ENCODE data around the gene ACTN1.

Gene ACTN1

GRCh38 chr14:68881396-68881795 lies 97.7 kb downstream of the ACTN1 start:
- H3K4me3 ChIP-seq (ENCODE audit: low read depth in 1 of 2, low read length in 2 of 2), result no peak overlapping the region
- H3K27ac ChIP-seq (ENCODE audit: low read length), result no peak overlapping the region
- H3K27me3 ChIP-seq (ENCODE audit: low read depth, low read length), result no peaks in the 10 kb centered on the region
- H3K36me3 ChIP-seq (ENCODE audit: control insufficient read depth in 1 of 2, insufficient read depth in 2 of 2, low read length in 2 of 2), result peaks cover 77 to 95% of the 10 kb centered on the region in 2 donors
- peaks cover 0 to 35% of the 10 kb centered on the region in 2 donors for H3K4me1 ChIP-seq (ENCODE audit: control insufficient read depth in 1 of 2, insufficient read depth in 2 of 2, low read length in 2 of 2)
- no peaks in the 10 kb centered on the region for H3K9me3 ChIP-seq (ENCODE audit: control insufficient read depth in 1 of 2, low read length in 2 of 2)

DNA sequence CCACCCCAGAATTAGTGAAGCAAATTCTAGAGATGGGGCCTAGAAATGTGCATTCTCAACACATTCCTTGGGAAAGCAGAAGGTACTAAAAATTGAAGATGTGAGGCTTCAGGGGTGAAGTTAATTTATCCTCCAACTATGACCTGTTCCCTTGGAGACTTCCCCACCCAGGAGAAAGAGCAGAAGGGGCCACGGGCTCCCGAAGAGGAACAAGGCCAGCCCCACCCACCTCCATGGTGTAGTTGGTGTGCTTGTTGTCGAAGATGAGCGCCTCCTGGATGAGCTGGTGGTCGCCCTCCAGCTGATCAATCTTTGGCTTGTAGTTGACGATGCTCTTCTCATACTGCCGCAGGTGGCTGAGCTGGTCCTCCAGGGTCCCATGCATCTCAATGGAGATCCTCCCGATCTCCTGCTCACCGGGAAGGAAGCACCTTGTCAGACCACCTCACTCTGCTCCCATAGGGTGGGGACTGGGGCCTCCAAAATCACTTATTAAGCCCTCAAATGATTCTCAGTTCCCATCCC lies 98.5 kb downstream of the ACTN1 start:
- Histone ChIP-seq H3K27me3 (ENCODE audit: low read depth, low read length) (no peaks in the 10 kb centered on the region), H3K27ac (ENCODE audit: low read length) (no peak overlapping the region), H3K9me3 (ENCODE audit: control insufficient read depth in 1 of 2, low read length in 2 of 2) (no peaks in the 10 kb centered on the region), H3K36me3 (ENCODE audit: control insufficient read depth in 1 of 2, insufficient read depth in 2 of 2, low read length in 2 of 2) (peaks cover 74 to 96% of the 10 kb centered on the region in 2 donors), H3K4me3 (ENCODE audit: low read depth in 1 of 2, low read length in 2 of 2) (no peak overlapping the region), H3K4me1 (ENCODE audit: control insufficient read depth in 1 of 2, insufficient read depth in 2 of 2, low read length in 2 of 2) (peaks cover 0 to 33% of the 10 kb centered on the region in 2 donors)

DNA sequence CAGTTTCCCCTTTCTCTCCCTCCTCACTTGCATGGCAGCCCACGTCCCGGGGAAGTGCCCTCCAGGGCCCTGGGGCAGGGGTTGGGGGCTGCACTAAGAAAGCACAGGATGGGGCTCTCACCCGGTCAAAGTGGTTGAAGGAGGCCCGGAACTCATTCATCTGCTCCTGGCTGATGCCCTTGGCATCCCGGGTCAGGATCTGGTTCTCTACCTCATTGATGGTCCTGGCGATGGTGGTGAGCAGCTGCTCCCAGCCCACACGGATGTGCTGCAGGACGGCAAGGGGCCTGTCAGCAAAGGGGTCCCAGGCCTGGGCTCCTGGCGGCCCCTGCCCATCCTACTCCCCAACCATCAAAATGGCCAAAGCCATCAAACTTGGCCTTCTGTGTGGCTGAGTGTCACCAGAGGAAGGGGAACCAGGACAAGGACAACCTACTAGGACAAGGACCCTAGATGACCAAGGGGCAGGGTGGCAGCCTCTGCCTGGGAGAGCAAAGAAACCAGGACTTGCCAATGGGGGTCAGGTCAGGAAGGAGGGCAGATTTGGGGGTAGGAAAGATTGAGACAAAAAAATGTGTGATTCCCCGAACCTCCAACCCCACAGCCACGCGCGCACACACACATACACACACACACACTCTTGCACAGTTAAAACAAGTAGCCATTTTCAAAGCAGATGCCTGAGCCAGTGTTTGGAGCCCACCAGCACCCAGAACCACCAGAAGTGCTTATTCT lies 99.1 kb downstream of the ACTN1 start:
- Histone ChIP-seq H3K27me3 (ENCODE audit: low read depth, low read length) (no peaks in the 10 kb centered on the region), H3K27ac (ENCODE audit: low read length) (no peak overlapping the region), H3K4me3 (ENCODE audit: low read depth in 1 of 2, low read length in 2 of 2) (no peak overlapping the region), H3K36me3 (ENCODE audit: control insufficient read depth in 1 of 2, insufficient read depth in 2 of 2, low read length in 2 of 2) (peaks cover 75 to 96% of the 10 kb centered on the region in 2 donors), H3K9me3 (ENCODE audit: control insufficient read depth in 1 of 2, low read length in 2 of 2) (no peaks in the 10 kb centered on the region), H3K4me1 (ENCODE audit: control insufficient read depth in 1 of 2, insufficient read depth in 2 of 2, low read length in 2 of 2) (peaks cover 0 to 27% of the 10 kb centered on the region in 2 donors)

- Histone ChIP-seq H3K27ac (ENCODE audit: low read length) (no peak overlapping the region), H3K36me3 (ENCODE audit: control insufficient read depth in 1 of 2, insufficient read depth in 2 of 2, low read length in 2 of 2) (peaks cover 72 to 96% of the 10 kb centered on the region in 2 donors), H3K27me3 (ENCODE audit: low read depth, low read length) (no peaks in the 10 kb centered on the region), H3K4me1 (ENCODE audit: control insufficient read depth in 1 of 2, insufficient read depth in 2 of 2, low read length in 2 of 2) (peaks cover 0 to 20% of the 10 kb centered on the region in 2 donors), H3K4me3 (ENCODE audit: low read depth in 1 of 2, low read length in 2 of 2) (no peak overlapping the region), H3K9me3 (ENCODE audit: control insufficient read depth in 1 of 2, low read length in 2 of 2) (no peaks in the 10 kb centered on the region)
Observed at GRCh38 chr14:68879321-68879781, 99.8 kb downstream of the ACTN1 start.

GRCh38 chr14:68878908-68879307 lies 100.2 kb downstream of the ACTN1 start:
- Histone ChIP-seq H3K4me3 (ENCODE audit: low read depth in 1 of 2, low read length in 2 of 2) (no peak overlapping the region), H3K27me3 (ENCODE audit: low read depth, low read length) (no peaks in the 10 kb centered on the region), H3K9me3 (ENCODE audit: control insufficient read depth in 1 of 2, low read length in 2 of 2) (no peaks in the 10 kb centered on the region), H3K4me1 (ENCODE audit: control insufficient read depth in 1 of 2, insufficient read depth in 2 of 2, low read length in 2 of 2) (peaks cover 0 to 16% of the 10 kb centered on the region in 2 donors), H3K36me3 (ENCODE audit: control insufficient read depth in 1 of 2, insufficient read depth in 2 of 2, low read length in 2 of 2) (peaks cover 74 to 96% of the 10 kb centered on the region in 2 donors), H3K27ac (ENCODE audit: low read length) (no peak overlapping the region)

DNA sequence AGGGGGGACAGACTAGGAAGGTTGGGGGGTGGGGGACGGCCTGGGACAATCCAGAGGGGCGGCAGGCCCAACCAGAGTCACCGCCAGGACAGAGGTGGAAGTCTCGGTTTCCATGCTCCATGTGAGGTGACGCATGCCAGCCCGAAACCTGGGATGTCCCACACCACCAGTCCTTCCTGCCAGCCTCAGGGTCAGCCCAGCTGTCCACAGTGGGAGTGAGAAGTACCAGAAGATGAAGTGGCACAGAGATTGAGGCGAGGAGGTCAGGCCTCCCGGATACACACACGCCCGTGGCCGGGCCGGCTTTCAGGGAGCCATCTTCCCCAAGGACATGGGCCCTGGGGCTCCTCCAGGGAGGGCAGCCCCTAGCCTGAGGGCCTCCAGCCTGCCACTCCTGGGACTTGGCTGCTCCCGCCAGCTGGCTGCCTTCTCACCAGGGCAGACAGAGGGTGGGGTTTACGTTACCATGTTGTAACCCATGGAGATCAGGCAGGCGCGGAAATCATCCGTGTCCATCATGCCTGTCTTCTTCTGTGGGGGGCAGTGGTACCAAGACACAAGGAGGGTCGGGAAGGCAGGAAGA lies 101.0 kb downstream of the ACTN1 start:
- H3K36me3 ChIP-seq (ENCODE audit: control insufficient read depth in 1 of 2, insufficient read depth in 2 of 2, low read length in 2 of 2), result peaks cover 80 to 96% of the 10 kb centered on the region in 2 donors
- H3K4me3 ChIP-seq (ENCODE audit: low read depth in 1 of 2, low read length in 2 of 2), result no peak overlapping the region
- H3K4me1 ChIP-seq (ENCODE audit: control insufficient read depth in 1 of 2, insufficient read depth in 2 of 2, low read length in 2 of 2), result peaks cover 0 to 15% of the 10 kb centered on the region in 2 donors
- H3K27me3 ChIP-seq (ENCODE audit: low read depth, low read length), result no peaks in the 10 kb centered on the region
- H3K9me3 ChIP-seq (ENCODE audit: control insufficient read depth in 1 of 2, low read length in 2 of 2), result no peaks in the 10 kb centered on the region
- H3K27ac ChIP-seq (ENCODE audit: low read length), result no peak overlapping the region

DNA sequence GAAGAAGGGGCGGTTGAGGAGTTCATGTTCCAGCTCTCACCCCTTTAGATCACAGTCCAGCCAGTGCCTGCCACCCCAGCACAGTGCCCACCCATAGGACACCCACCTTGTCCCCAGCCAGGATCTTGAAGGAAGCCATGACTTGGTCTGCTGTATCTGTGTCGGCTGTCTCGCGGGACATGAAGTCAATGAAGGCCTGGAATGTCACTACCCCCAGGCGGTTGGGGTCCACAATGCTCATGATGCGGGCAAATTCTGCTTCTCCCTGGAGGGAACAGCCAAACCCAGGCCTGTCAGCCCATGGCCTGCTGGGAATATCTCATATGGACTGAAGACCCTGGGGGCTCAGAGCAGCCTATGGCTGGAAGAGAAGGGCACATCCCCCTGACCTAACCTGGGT lies 102.1 kb downstream of the ACTN1 start:
- H3K9me3 ChIP-seq (ENCODE audit: control insufficient read depth in 1 of 2, low read length in 2 of 2), result no peaks in the 10 kb centered on the region
- H3K4me1 ChIP-seq (ENCODE audit: control insufficient read depth in 1 of 2, insufficient read depth in 2 of 2, low read length in 2 of 2), result peaks cover 0 to 15% of the 10 kb centered on the region in 2 donors
- peaks cover 74 to 96% of the 10 kb centered on the region in 2 donors for H3K36me3 ChIP-seq (ENCODE audit: control insufficient read depth in 1 of 2, insufficient read depth in 2 of 2, low read length in 2 of 2)
- H3K4me3 ChIP-seq (ENCODE audit: low read depth in 1 of 2, low read length in 2 of 2), result no peak overlapping the region
- no peak overlapping the region for H3K27ac ChIP-seq (ENCODE audit: low read length)
- H3K27me3 ChIP-seq (ENCODE audit: low read depth, low read length), result no peaks in the 10 kb centered on the region

DNA sequence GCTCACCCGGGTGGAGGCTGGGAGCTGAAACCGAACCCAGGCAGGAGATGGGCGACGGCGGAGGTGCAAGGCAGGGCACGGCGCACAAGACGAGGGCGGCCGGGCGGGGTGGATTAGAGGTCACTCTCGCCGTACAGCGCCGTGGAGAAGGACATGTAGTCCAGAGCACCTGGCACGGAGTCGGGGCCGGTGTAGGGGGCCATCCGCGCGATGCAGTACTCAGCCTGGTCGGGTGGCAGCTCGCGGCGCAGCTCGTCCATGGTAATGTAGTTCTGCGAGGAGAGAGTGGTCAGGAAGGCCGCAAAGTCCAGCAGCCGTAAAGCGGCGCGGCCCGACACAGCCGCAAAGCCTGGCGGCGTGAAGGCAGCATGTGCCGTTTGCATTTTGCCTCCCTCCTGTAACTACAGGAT lies 104.4 kb downstream of the ACTN1 start:
- H3K9me3 ChIP-seq (ENCODE audit: control insufficient read depth in 1 of 2, low read length in 2 of 2), result no peaks in the 10 kb centered on the region
- H3K27me3 ChIP-seq (ENCODE audit: low read depth, low read length), result no peaks in the 10 kb centered on the region
- peaks cover 61 to 89% of the 10 kb centered on the region in 2 donors for H3K36me3 ChIP-seq (ENCODE audit: control insufficient read depth in 1 of 2, insufficient read depth in 2 of 2, low read length in 2 of 2)
- H3K4me1 ChIP-seq (ENCODE audit: control insufficient read depth in 1 of 2, insufficient read depth in 2 of 2, low read length in 2 of 2), result peaks cover 0 to 6% of the 10 kb centered on the region in 2 donors
- no peak overlapping the region for H3K27ac ChIP-seq (ENCODE audit: low read length)
- no peak overlapping the region for H3K4me3 ChIP-seq (ENCODE audit: low read depth in 1 of 2, low read length in 2 of 2)

GRCh38 chr14:68873376-68873775 lies 105.7 kb downstream of the ACTN1 start:
- Histone ChIP-seq H3K9me3 (ENCODE audit: control insufficient read depth in 1 of 2, low read length in 2 of 2) (no peaks in the 10 kb centered on the region), H3K27me3 (ENCODE audit: low read depth, low read length) (no peaks in the 10 kb centered on the region), H3K4me1 (ENCODE audit: control insufficient read depth in 1 of 2, insufficient read depth in 2 of 2, low read length in 2 of 2) (no peaks in the 10 kb centered on the region), H3K4me3 (ENCODE audit: low read depth in 1 of 2, low read length in 2 of 2) (no peak overlapping the region), H3K27ac (ENCODE audit: low read length) (no peak overlapping the region), H3K36me3 (ENCODE audit: control insufficient read depth in 1 of 2, insufficient read depth in 2 of 2, low read length in 2 of 2) (peaks cover 52 to 77% of the 10 kb centered on the region in 2 donors)

GRCh38 chr14:68871392-68871791 lies 107.7 kb downstream of the ACTN1 start:
- Histone ChIP-seq H3K27ac (ENCODE audit: low read length) (no peak overlapping the region), H3K27me3 (ENCODE audit: low read depth, low read length) (no peaks in the 10 kb centered on the region), H3K4me3 (ENCODE audit: low read depth in 1 of 2, low read length in 2 of 2) (no peak overlapping the region), H3K36me3 (ENCODE audit: control insufficient read depth in 1 of 2, insufficient read depth in 2 of 2, low read length in 2 of 2) (peaks cover 33 to 57% of the 10 kb centered on the region in 2 donors), H3K4me1 (ENCODE audit: control insufficient read depth in 1 of 2, insufficient read depth in 2 of 2, low read length in 2 of 2) (no peaks in the 10 kb centered on the region), H3K9me3 (ENCODE audit: control insufficient read depth in 1 of 2, low read length in 2 of 2) (no peaks in the 10 kb centered on the region)

DNA sequence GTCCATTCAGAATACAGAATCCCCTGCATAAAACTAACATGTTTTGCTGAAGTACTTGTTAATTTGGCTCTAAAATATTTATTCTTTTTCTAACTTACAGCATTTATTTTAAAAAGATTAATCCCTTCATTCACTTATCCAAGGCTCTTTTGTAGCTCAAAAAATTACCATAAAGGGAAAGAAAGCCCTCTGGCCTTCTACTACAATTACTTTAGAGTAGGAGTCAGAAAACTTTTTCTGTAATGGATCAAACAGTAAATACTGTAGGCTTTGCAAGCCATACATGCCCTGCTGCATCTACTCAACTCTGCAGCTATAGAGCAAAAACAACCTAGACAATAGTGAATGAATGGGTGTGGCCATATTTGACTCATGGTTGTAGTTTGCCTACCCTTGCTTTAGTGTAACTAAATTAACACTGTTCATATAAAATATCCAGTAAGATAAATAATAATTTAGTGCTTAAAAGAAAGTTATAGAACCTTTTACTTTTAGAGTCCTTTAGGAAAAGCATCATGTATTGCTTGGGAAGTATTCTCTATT lies 112.0 kb downstream of the ACTN1 start:
- no peak overlapping the region for H3K27ac ChIP-seq (ENCODE audit: low read length)
- H3K9me3 ChIP-seq (ENCODE audit: control insufficient read depth in 1 of 2, low read length in 2 of 2), result peaks cover 0 to 11% of the 10 kb centered on the region in 2 donors
- H3K36me3 ChIP-seq (ENCODE audit: control insufficient read depth in 1 of 2, insufficient read depth in 2 of 2, low read length in 2 of 2), result peaks cover 7 to 14% of the 10 kb centered on the region in 2 donors
- H3K27me3 ChIP-seq (ENCODE audit: low read depth, low read length), result no peaks in the 10 kb centered on the region
- H3K4me3 ChIP-seq (ENCODE audit: low read depth in 1 of 2, low read length in 2 of 2), result no peak overlapping the region
- H3K4me1 ChIP-seq (ENCODE audit: control insufficient read depth in 1 of 2, insufficient read depth in 2 of 2, low read length in 2 of 2), result peaks cover 0 to 2% of the 10 kb centered on the region in 2 donors
